SK-N-SH (cell line): ENCODE data around the gene ZNF311. TPM values are rescaled to one million over a fixed set of nuclear protein-coding genes. Genes with fewer than 3 reads are reported as not detected.

ENCODE experiments used
- CTCF ChIA-PET: fragments of 300-600, 350-600 bp; formaldehyde crosslinking; extraction: SDS; loops from one replicate; lab custom pipeline; 2021; lab: Yijun Ruan, JAX
- POLR2A ChIA-PET: fragments of 350-600 bp; sonication (Branson Sonifier 250); formaldehyde crosslinking; extraction: SDS; loops from one replicate; lab custom pipeline; 2020; ENCODE audit warnings: antibody characterized with exemption, inconsistent platforms; lab: Yijun Ruan, JAX
- DNase-seq: peaks from one replicate; pipeline ENCODE4 v3.0.0; 2012
- H2AFZ ChIP-seq: fragments of 200-600 bp; sonication (generic); 2 replicates; pipeline ENCODE4 v1.8.1; 2016; ENCODE audit warnings: antibody characterized with exemption, mild to moderate bottlenecking, low read depth
- H3F3A ChIP-seq: fragments of 200-600 bp; sonication (generic); replicated peaks from 2 replicates; pipeline ENCODE3; 2016; ENCODE audit warnings: antibody characterized with exemption, mild to moderate bottlenecking; ENCODE audit not compliant: insufficient read depth
- H3K27ac ChIP-seq, 2 experiments: fragments of 200-500 bp in 1 of 2; fragments of 200-600 bp in 1 of 2; sonication (Bioruptor generic) in 1 of 2; sonication (generic), shearing (Covaris generic) in 1 of 2; 2 replicates each; pipeline versions ENCODE4 v1.5.1 to v1.6.1; 2014 to 2016; ENCODE audit warnings: low read depth in 2 of 2, inconsistent platforms in 1 of 2, low read length in 1 of 2, mild to moderate bottlenecking in 1 of 2, mixed read lengths in 1 of 2
- H3K27me3 ChIP-seq: fragments of 200-600 bp; sonication (generic), shearing (Covaris generic); 2 replicates; pipeline ENCODE4 v1.6.1; 2016; ENCODE audit warnings: mixed run types; ENCODE audit not compliant: insufficient read depth
- H3K36me3 ChIP-seq, 2 experiments: fragments of 200-500 bp in 1 of 2; fragments of 200-600 bp in 1 of 2; sonication (Bioruptor generic) in 1 of 2; sonication (generic) in 1 of 2; replicated peaks in 1 of 2; 2 replicates each; pipeline versions ENCODE3 to v1.5.1; 2014 to 2016; ENCODE audit warnings: low read length in 1 of 2, mild to moderate bottlenecking in 1 of 2; ENCODE audit not compliant: insufficient read depth in 2 of 2, control insufficient read depth in 1 of 2
- H3K4me1 ChIP-seq, 2 experiments: fragments of 200-500 bp in 1 of 2; fragments of 200-600 bp in 1 of 2; sonication (Bioruptor generic) in 1 of 2; sonication (generic), shearing (Covaris generic) in 1 of 2; 2 replicates each; pipeline versions ENCODE4 v1.5.1 to v1.6.1; 2014 to 2016; ENCODE audit warnings: low read depth in 1 of 2, low read length in 1 of 2, mixed run types in 1 of 2; ENCODE audit not compliant: insufficient read depth in 2 of 2, control insufficient read depth in 1 of 2
- H3K4me2 ChIP-seq: fragments of 200-600 bp; sonication (generic), shearing (Covaris generic); 2 replicates; pipeline ENCODE4 v1.6.1; 2017; ENCODE audit warnings: mixed run types
- H3K4me3 ChIP-seq, 2 experiments: fragments of 200-500 bp in 1 of 2; fragments of 200-600 bp in 1 of 2; sonication (Bioruptor generic) in 1 of 2; sonication (generic), shearing (Covaris generic) in 1 of 2; 2 replicates each; pipeline versions ENCODE4 v1.5.1 to v1.8.1; 2014 to 2016; ENCODE audit warnings: low read depth in 2 of 2, inconsistent platforms in 1 of 2, low read length in 1 of 2, mild to moderate bottlenecking in 1 of 2, mixed read lengths in 1 of 2, moderate library complexity in 1 of 2
- H3K79me2 ChIP-seq: fragments of 200-600 bp; sonication (generic); 2 replicates; pipeline ENCODE4 v1.8.1; 2017; ENCODE audit warnings: mild to moderate bottlenecking; ENCODE audit not compliant: insufficient read depth
- H3K9ac ChIP-seq: fragments of 200-600 bp; sonication (generic); 2 replicates; pipeline ENCODE4 v1.6.1; 2017; ENCODE audit warnings: mixed run types
- H3K9me2 ChIP-seq: fragments of 200-600 bp; sonication (generic); 2 replicates; pipeline ENCODE4 v1.6.1; 2017; ENCODE audit warnings: mixed run types
- H3K9me3 ChIP-seq: fragments of 200-600 bp; sonication (generic); 2 replicates; pipeline ENCODE4 v1.6.1; 2017; ENCODE audit warnings: mixed run types, mild to moderate bottlenecking, moderate library complexity
- H4K20me1 ChIP-seq: fragments of 200-600 bp; sonication (generic); 2 replicates; pipeline ENCODE4 v1.6.1; 2017; ENCODE audit warnings: mild to moderate bottlenecking, mixed run types; ENCODE audit not compliant: insufficient read depth
- CHD2 ChIP-seq: fragments of 150-350 bp; IDR thresholded peaks from 2 replicates; pipeline ENCODE4 v1.6.1; 2018; ENCODE audit warnings: low read length; ENCODE audit not compliant: partially characterized antibody
- GATA2 ChIP-seq: sonication (generic); formaldehyde crosslinking; IDR thresholded peaks from 2 replicates; pipeline ENCODE4 v1.5.0; 2020; ENCODE audit warnings: mild to moderate bottlenecking, missing genetic modification reagents
- MEF2A ChIP-seq: IDR thresholded peaks from 2 replicates; pipeline ENCODE4 v1.4.0; 2012; ENCODE audit warnings: low read depth, borderline replicate concordance
- NFIC ChIP-seq: IDR thresholded peaks from 2 replicates; pipeline ENCODE4 v1.4.0; 2012; ENCODE audit warnings: borderline replicate concordance
- NRF1 ChIP-seq: IDR thresholded peaks from 2 replicates; pipeline ENCODE4 v1.6.1; 2012; ENCODE audit warnings: low read depth, mild to moderate bottlenecking, low read length
- RXRA ChIP-seq: IDR thresholded peaks from 2 replicates; pipeline ENCODE4 v1.4.0; 2012; ENCODE audit warnings: low read depth, mild to moderate bottlenecking, borderline replicate concordance
- SIN3A ChIP-seq: IDR thresholded peaks from 2 replicates; pipeline ENCODE4 v1.6.1; 2012; ENCODE audit warnings: low read depth, mild to moderate bottlenecking, low read length, moderate library complexity, borderline replicate concordance
- SMC3 ChIP-seq: IDR thresholded peaks from 2 replicates; pipeline ENCODE4 v1.6.1; 2012; ENCODE audit warnings: low read depth, low read length, improper control_type of control experiment
- TEAD4 ChIP-seq: IDR thresholded peaks from 2 replicates; pipeline ENCODE4 v1.4.0; 2012; ENCODE audit warnings: mild to moderate bottlenecking, borderline replicate concordance; ENCODE audit not compliant: insufficient read depth
- YY1 ChIP-seq: IDR thresholded peaks from 2 replicates; pipeline ENCODE4 v1.4.0; 2012; ENCODE audit warnings: low read depth, mild to moderate bottlenecking
- WGBS: methylation state at CpG from one replicate; pipeline ENCODE4 v1.1.6; 2017; ENCODE audit warnings: low lambda C conversion rate; 5-methylcytosine and 5-hydroxymethylcytosine counted together
- polyA plus RNA-seq, 3 experiments: library from polyadenylated mRNA; depleted of rRNA; stranded (reverse); fragments of >200 nt; gene quantifications; 2 replicates each; pipeline ENCODE4 v1.2.3, GENCODE V29; 2012
- TF ChIP-seq, protein P1 (sequence below): fragments of 150-350 bp; IDR thresholded peaks from 2 replicates; pipeline ENCODE4 v1.6.1; 2017; ENCODE audit warnings: antibody characterized with exemption, low read length, low read depth, borderline replicate concordance
- TF ChIP-seq, protein P2 (sequence below): fragments of 200-600 bp; sonication (generic); IDR thresholded peaks from 2 replicates; pipeline ENCODE4 v1.6.1; 2017; ENCODE audit warnings: antibody characterized with exemption, mild to moderate bottlenecking, moderate library complexity

The ZNF311 gene
- polyA plus RNA-seq, 1 of the 3 experiments (the other 2 are of a cell fraction): 0.16 TPM

DNA sequence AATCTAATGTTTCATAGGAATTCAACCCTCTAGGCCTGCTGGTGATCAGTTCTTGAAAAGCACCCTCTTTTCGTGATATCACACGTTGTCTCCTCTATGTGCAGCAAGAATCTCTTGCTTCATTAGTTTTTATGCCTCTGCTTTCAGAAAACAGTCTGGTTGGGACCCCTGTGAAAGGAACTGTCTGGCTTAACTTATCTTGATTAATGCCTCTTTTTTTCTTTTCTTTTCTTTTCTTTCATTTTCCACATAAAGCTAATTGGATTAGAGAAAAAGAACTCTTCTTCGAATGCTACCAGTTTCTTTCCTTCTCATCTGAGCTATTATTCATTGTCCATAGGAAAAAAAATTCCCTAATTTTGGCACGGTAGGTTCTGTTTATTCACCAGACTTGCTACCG lies 21.3 kb downstream of the ZNF311 start:
- no peaks in the 10 kb centered on the region for H3K79me2 ChIP-seq
- 76% methylated on average over 5 of the region's 5 CpGs for WGBS
- H3K4me1 ChIP-seq: peaks cover 0 to 9% of the 10 kb centered on the region in 2 experiments; a peak in 1 of 4 replicates
- CTCF ChIA-PET: interaction anchor here (1.1 to 5.9 kb wide), 2 partner anchors 32 to 36 kb away, joined by 3 to 32 read pairs; no protein-coding TSS in a partner anchor
- no peak overlapping the region for H2AFZ ChIP-seq
- POLR2A ChIA-PET: no interaction called here
- H3K4me3 ChIP-seq: no peak overlapping the region
- no peaks in the 10 kb centered on the region for H3K9me3 ChIP-seq
- no peak overlapping the region for H3K27ac ChIP-seq
- TF ChIP-seq, protein P1, sequence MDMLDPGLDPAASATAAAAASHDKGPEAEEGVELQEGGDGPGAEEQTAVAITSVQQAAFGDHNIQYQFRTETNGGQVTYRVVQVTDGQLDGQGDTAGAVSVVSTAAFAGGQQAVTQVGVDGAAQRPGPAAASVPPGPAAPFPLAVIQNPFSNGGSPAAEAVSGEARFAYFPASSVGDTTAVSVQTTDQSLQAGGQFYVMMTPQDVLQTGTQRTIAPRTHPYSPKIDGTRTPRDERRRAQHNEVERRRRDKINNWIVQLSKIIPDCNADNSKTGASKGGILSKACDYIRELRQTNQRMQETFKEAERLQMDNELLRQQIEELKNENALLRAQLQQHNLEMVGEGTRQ: no peak
- TF ChIP-seq GATA2: no peak
- no peak for TF ChIP-seq CHD2
- TF ChIP-seq SMC3: no peak
- no peak for TF ChIP-seq NFIC
- no peak for TF ChIP-seq RXRA
- TF ChIP-seq NRF1: no peak
- TF ChIP-seq YY1: no peak
- TF ChIP-seq MEF2A: no peak
- no peaks in the 10 kb centered on the region for H3K27me3 ChIP-seq
- peaks cover 27% of the 10 kb centered on the region for H3F3A ChIP-seq
- no peaks in the 10 kb centered on the region for H3K9me2 ChIP-seq
- H3K4me2 ChIP-seq: no peak overlapping the region
- no peaks in the 10 kb centered on the region for H3K36me3 ChIP-seq
- H3K9ac ChIP-seq: no peak overlapping the region
- no peak for DNase-seq
- no peaks in the 10 kb centered on the region for H4K20me1 ChIP-seq

DNA sequence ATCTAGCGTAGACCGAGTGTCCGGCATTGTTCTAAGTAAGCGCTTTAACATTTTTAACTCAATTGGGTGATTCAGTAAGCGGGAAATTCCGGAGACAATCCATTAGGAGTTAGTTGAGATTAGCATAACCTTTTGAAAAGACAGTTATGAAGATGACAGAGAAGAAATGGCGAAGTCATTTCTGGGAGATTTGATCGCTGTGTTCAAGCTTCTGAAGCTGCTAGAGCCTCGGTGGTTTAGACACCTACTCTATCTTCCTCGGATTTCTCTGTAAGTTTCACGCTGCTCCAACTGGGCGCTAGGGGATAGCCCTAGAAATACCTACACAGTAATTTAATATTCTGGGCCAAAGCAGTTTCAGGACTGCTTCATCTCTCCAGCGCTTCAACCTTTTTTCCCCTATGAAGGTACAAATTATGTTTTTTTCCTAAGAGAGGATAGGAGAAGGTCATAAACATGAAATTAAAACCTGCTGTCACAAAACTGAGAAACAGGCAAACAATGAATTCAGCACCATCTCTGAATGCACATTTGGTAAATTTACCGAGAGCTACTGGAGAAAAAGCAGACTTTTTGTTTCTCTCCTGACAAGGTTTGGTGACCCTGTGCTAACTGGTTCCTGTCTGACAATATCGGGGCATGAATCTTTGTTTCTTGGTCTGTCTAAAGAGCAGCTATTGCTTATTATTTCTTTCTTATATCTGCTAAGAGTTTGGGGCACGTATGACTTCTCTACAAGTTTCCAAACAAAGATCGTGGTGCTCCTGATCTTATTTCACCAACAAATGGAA lies 22.4 kb downstream of the ZNF311 start:
- CTCF ChIA-PET: interaction anchor here (0.8 to 5.9 kb wide), 6 partner anchors 33 to 309 kb away, joined by 3 to 32 read pairs (median 4); no protein-coding TSS in a partner anchor
- 14% methylated on average over 17 of the region's 17 CpGs for WGBS
- no peaks in the 10 kb centered on the region for H3K9me3 ChIP-seq
- peak overlapping the region; percentile 91 to 100 for H3K4me3 ChIP-seq
- TF ChIP-seq TEAD4 (no peak), SIN3A (0 out of 2 replicates have a peak, but pooled peaks have one; percentile 29)
- TF ChIP-seq, protein P2, sequence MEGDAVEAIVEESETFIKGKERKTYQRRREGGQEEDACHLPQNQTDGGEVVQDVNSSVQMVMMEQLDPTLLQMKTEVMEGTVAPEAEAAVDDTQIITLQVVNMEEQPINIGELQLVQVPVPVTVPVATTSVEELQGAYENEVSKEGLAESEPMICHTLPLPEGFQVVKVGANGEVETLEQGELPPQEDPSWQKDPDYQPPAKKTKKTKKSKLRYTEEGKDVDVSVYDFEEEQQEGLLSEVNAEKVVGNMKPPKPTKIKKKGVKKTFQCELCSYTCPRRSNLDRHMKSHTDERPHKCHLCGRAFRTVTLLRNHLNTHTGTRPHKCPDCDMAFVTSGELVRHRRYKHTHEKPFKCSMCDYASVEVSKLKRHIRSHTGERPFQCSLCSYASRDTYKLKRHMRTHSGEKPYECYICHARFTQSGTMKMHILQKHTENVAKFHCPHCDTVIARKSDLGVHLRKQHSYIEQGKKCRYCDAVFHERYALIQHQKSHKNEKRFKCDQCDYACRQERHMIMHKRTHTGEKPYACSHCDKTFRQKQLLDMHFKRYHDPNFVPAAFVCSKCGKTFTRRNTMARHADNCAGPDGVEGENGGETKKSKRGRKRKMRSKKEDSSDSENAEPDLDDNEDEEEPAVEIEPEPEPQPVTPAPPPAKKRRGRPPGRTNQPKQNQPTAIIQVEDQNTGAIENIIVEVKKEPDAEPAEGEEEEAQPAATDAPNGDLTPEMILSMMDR: peak; percentile 33
- TF ChIP-seq, all 33 proteins: peak for 2
- Histone ChIP-seq H3K9ac (peak overlapping the region; percentile 62), H3K4me1 (peaks cover 0 to 9% of the 10 kb centered on the region in 2 experiments; a peak in 1 of 4 replicates), H3K36me3 (no peaks in the 10 kb centered on the region), H3K4me2 (peak overlapping the region; percentile 72), H3K27ac (peak overlapping the region; percentile 66 to 68), H3K27me3 (no peaks in the 10 kb centered on the region), H3K79me2 (no peaks in the 10 kb centered on the region), H4K20me1 (no peaks in the 10 kb centered on the region), H2AFZ (peak overlapping the region; percentile 87), H3K9me2 (no peaks in the 10 kb centered on the region), H3F3A (peaks cover 27% of the 10 kb centered on the region)
- DNase-seq: peak; percentile 37
- POLR2A ChIA-PET: no interaction called here
